Measurements from ENCODE around the gene SHISA5. TPM values are rescaled to one million over a fixed set of nuclear protein-coding genes. Genes with fewer than 3 reads are reported as not detected.
"Not testable (repeated sequence)": the region's sequence is repeated elsewhere in the genome, so short reads cannot be mapped to it uniquely, and the experiment has no call there.

SHISA5 gene
- total and polyA plus RNA-seq, 2 experiments from 2014 or later: 146 to 166 TPM

DNA sequence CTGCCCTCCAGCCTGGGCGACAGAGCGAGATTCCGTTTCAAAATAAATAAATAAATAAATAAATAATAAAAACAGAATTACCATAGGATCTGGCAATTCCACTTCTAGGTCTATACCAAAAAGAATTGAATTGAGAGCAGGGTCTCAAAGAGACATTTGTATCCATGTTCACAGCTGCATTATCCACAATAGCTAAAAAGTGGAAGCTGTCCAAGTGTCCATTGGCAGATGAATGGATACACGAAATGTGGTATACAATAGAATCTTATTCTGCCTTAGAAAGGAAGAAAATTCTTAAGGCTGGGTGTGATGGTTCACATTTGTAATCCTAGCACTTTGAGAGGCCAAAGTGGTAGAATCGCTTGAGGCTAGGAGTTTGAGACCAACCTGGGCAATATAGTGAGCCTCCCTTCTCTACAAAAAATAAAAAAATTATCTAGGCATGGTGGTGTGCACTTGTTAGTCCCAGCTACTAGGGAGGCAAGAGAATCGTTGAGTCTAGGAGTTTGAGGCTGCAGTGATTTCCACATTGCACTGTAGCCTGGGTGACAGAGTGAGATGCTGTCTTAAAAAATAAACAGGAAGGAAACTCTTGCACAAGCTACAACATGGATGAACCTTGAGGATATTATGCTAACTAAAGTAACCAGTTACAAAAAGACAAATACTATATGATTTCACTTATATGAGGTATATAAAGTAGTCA lies 28.4 kb upstream of the SHISA5 start (continued):
- TF ChIP-seq ZNF114 (CRISPR knock-in tag; IDR thresholded peaks at IDR 0.05) (no peak), CREB1 (CRISPR knock-in tag; IDR thresholded peaks at IDR 0.05; ENCODE audit: low read depth) (no peak), STAT1 (IDR thresholded peaks at IDR 0.05; ENCODE audit: unreplicated experiment) (no peak), JUNB (IDR thresholded peaks at IDR 0.05; ENCODE audit: unreplicated experiment) (no peak), EZH2 (IDR thresholded peaks at IDR 0.05; ENCODE audit: low read depth, unreplicated experiment) (no peak), NANOG (IDR thresholded peaks at IDR 0.05; ENCODE audit: borderline replicate concordance) (no peak)
- TF ChIP-seq, protein P1, sequence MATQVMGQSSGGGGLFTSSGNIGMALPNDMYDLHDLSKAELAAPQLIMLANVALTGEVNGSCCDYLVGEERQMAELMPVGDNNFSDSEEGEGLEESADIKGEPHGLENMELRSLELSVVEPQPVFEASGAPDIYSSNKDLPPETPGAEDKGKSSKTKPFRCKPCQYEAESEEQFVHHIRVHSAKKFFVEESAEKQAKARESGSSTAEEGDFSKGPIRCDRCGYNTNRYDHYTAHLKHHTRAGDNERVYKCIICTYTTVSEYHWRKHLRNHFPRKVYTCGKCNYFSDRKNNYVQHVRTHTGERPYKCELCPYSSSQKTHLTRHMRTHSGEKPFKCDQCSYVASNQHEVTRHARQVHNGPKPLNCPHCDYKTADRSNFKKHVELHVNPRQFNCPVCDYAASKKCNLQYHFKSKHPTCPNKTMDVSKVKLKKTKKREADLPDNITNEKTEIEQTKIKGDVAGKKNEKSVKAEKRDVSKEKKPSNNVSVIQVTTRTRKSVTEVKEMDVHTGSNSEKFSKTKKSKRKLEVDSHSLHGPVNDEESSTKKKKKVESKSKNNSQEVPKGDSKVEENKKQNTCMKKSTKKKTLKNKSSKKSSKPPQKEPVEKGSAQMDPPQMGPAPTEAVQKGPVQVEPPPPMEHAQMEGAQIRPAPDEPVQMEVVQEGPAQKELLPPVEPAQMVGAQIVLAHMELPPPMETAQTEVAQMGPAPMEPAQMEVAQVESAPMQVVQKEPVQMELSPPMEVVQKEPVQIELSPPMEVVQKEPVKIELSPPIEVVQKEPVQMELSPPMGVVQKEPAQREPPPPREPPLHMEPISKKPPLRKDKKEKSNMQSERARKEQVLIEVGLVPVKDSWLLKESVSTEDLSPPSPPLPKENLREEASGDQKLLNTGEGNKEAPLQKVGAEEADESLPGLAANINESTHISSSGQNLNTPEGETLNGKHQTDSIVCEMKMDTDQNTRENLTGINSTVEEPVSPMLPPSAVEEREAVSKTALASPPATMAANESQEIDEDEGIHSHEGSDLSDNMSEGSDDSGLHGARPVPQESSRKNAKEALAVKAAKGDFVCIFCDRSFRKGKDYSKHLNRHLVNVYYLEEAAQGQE (IDR thresholded peaks at IDR 0.05; ENCODE audit: unreplicated experiment): no peak

GRCh38 chr3:48530701-48531100 lies 26.7 kb upstream of the SHISA5 start:
- H3K4me1 Mint-ChIP-seq; H4K20me1 ChIP-seq (replicated peaks; ENCODE audit: insufficient read depth); H3K4me1 ChIP-seq (ENCODE audit: insufficient read depth); H3K36me3 ChIP-seq (ENCODE audit: insufficient read depth); H3K4me3 Mint-ChIP-seq; H3K4me3 ChIP-seq; H3K27me3 ChIP-seq (ENCODE audit: insufficient read depth); H3K9me2 ChIP-seq (ENCODE audit: insufficient read depth); H3F3A ChIP-seq (replicated peaks; ENCODE audit: low read depth); H3K27ac ChIP-seq (ENCODE audit: low read depth); H2AFZ ChIP-seq; H3K79me2 ChIP-seq (replicated peaks; ENCODE audit: insufficient read depth); DNase-seq (ENCODE audit: low spot score); H3K9me3 Mint-ChIP-seq; H3K27me3 Mint-ChIP-seq (ENCODE audit: insufficient read depth, low read depth, poor library complexity); H3K4me2 ChIP-seq; ATAC-seq; H3K27ac Mint-ChIP-seq: not testable (repeated sequence)
- peaks cover 23% of the 10 kb centered on the region for H3K36me3 Mint-ChIP-seq (ENCODE audit: low read depth)

- Histone ChIP-seq H3K4me2 (no peak overlapping the region), H4K20me1 (replicated peaks; ENCODE audit: insufficient read depth) (no peaks in the 10 kb centered on the region), H3K36me3 (ENCODE audit: insufficient read depth) (0 out of 2 replicates have a peak, but pooled peaks cover 3% of the 10 kb centered on the region), H3K4me1 (ENCODE audit: insufficient read depth) (no peaks in the 10 kb centered on the region), H3K27ac (ENCODE audit: low read depth) (no peak overlapping the region), H3K9me2 (ENCODE audit: insufficient read depth) (no peaks in the 10 kb centered on the region), H3F3A (replicated peaks; ENCODE audit: low read depth) (peaks cover 4% of the 10 kb centered on the region; the same call in 1 of the 2 replicates), H3K79me2 (replicated peaks; ENCODE audit: insufficient read depth) (no peaks in the 10 kb centered on the region), H2AFZ (no peak overlapping the region), H3K27me3 (ENCODE audit: insufficient read depth) (no peaks in the 10 kb centered on the region), H3K4me3 (no peak overlapping the region)
- DNase-seq (ENCODE audit: low spot score) (no peak), ATAC-seq (no peak)
- H3K4me1 Mint-ChIP-seq: no peaks in the 10 kb centered on the region
- peaks cover 3% of the 10 kb centered on the region for H3K27me3 Mint-ChIP-seq (ENCODE audit: insufficient read depth, low read depth, poor library complexity)
- H3K36me3 Mint-ChIP-seq (ENCODE audit: low read depth): peaks cover 16% of the 10 kb centered on the region
- no peak overlapping the region for H3K27ac Mint-ChIP-seq
- no peak overlapping the region for H3K4me3 Mint-ChIP-seq
- H3K9me3 Mint-ChIP-seq: no peaks in the 10 kb centered on the region
- TF ChIP-seq ZNF462 (CRISPR knock-in tag; IDR thresholded peaks at IDR 0.05) (no peak), POLR2AphosphoS5 (IDR thresholded peaks at IDR 0.05; ENCODE audit: low read depth) (no peak), NANOG (IDR thresholded peaks at IDR 0.05; ENCODE audit: borderline replicate concordance) (no peak)
Measured at GRCh38 chr3:48528754-48529153, 24.8 kb upstream of the SHISA5 start.

Data from GM23338 (cell line).